ENCODE results near the gene BANF2. TPM values are rescaled to one million over a fixed set of nuclear protein-coding genes. Genes with fewer than 3 reads are reported as not detected.

Gene BANF2
- total RNA-seq, 1 experiment from 2014 or later, result not detected

DNA sequence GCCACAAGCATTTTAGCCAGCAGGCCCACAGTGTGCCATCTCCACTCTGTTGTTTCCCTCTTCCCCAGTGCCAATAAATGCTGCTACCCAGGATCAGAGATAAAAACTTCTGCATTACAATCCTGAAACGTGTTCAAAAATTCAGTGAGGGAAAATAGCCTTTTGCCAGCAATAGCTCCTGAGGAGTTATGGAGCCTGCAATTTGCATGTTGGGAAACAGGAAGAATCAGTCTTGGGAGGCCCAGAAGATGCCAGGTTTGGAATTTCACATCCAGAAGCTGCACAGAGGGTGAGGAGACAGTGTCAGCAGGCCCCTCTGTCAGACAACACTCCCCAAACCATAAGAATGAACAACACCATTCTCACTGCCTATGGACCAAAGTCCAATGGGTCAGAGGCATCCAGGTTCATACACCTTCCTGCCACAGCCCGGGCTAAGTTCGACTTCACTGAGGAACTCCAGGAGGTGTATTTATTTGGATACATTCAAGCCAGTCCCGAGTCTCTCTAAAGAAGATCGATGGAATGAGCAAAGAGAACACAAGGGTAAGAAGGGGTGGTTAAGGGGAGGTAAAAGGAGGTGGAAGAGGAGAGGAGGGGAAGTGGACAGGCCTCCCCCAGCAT, 38.5 kb upstream of the BANF2 start:
- Histone ChIP-seq H3K27ac (ENCODE audit: low read depth, low read length) (no peak overlapping the region), H3K27me3 (ENCODE audit: insufficient read depth, low read length) (no peaks in the 10 kb centered on the region), H3K4me2 (ENCODE audit: low read length) (no peak overlapping the region), H3K9me2 (ENCODE audit: insufficient read depth) (no peaks in the 10 kb centered on the region), H3K79me2 (ENCODE audit: insufficient read depth, low read length) (peaks cover 91% of the 10 kb centered on the region), H3K9me3 (ENCODE audit: control insufficient read depth in 1 of 2, insufficient read depth in 1 of 2, low read depth in 1 of 2, low read length in 2 of 2) (peaks cover 8 to 10% of the 10 kb centered on the region in 2 experiments; a peak in 1 of 4 replicates), H4K20me1 (ENCODE audit: insufficient read depth) (no peaks in the 10 kb centered on the region; the same call in 1 of the 2 replicates), H3K9ac (ENCODE audit: low read length) (no peak overlapping the region), H2AFZ (ENCODE audit: low read depth, low read length, poor library complexity, severe bottlenecking) (no peak overlapping the region), H3K36me3 (ENCODE audit: control insufficient read depth in 1 of 2, insufficient read depth in 2 of 2, low read length in 2 of 2) (peaks cover 13 to 31% of the 10 kb centered on the region in 2 experiments), H3K4me3 (replicated peaks in 1 of 2; ENCODE audit: low read depth in 1 of 2, low read length in 2 of 2) (no peak overlapping the region), H3K4me1 (ENCODE audit: control insufficient read depth in 1 of 2, insufficient read depth in 2 of 2, low read length in 2 of 2) (peaks cover 0 to 8% of the 10 kb centered on the region in 2 experiments; a peak in 2 of 4 replicates)
- RAD21 ChIA-PET (ENCODE audit: low non-redundant PET in 1 of 2, low total read pairs in 2 of 2, uncharacterized antibody in 2 of 2, unreplicated experiment in 2 of 2), result no interaction called here
- CTCF ChIA-PET, result no interaction called here
- BruUV-seq (replicated peaks), result no TSS peak
- POLR2A ChIA-PET, result no interaction called here
- no peak for DNase-seq (ENCODE audit: low read depth, low spot score)
- TF ChIP-seq, protein P1, sequence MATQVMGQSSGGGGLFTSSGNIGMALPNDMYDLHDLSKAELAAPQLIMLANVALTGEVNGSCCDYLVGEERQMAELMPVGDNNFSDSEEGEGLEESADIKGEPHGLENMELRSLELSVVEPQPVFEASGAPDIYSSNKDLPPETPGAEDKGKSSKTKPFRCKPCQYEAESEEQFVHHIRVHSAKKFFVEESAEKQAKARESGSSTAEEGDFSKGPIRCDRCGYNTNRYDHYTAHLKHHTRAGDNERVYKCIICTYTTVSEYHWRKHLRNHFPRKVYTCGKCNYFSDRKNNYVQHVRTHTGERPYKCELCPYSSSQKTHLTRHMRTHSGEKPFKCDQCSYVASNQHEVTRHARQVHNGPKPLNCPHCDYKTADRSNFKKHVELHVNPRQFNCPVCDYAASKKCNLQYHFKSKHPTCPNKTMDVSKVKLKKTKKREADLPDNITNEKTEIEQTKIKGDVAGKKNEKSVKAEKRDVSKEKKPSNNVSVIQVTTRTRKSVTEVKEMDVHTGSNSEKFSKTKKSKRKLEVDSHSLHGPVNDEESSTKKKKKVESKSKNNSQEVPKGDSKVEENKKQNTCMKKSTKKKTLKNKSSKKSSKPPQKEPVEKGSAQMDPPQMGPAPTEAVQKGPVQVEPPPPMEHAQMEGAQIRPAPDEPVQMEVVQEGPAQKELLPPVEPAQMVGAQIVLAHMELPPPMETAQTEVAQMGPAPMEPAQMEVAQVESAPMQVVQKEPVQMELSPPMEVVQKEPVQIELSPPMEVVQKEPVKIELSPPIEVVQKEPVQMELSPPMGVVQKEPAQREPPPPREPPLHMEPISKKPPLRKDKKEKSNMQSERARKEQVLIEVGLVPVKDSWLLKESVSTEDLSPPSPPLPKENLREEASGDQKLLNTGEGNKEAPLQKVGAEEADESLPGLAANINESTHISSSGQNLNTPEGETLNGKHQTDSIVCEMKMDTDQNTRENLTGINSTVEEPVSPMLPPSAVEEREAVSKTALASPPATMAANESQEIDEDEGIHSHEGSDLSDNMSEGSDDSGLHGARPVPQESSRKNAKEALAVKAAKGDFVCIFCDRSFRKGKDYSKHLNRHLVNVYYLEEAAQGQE (IDR thresholded peaks at IDR 0.05; ENCODE audit: low read depth), result no peak
- no peak for TF ChIP-seq POLR2A (IDR thresholded peaks at IDR 0.05; ENCODE audit: borderline replicate concordance, extremely low read depth, insufficient read depth, insufficient read length)
- TF ChIP-seq, protein P2, sequence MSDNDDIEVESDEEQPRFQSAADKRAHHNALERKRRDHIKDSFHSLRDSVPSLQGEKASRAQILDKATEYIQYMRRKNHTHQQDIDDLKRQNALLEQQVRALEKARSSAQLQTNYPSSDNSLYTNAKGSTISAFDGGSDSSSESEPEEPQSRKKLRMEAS (IDR thresholded peaks at IDR 0.05), result no peak
- TF ChIP-seq EZH2 (IDR thresholded peaks at IDR 0.05), result no peak
- no peak for TF ChIP-seq EZH2phosphoT487 (IDR thresholded peaks at IDR 0.05; ENCODE audit: borderline replicate concordance)
- TF ChIP-seq EGR1 (IDR thresholded peaks at IDR 0.05; ENCODE audit: low read depth), result no peak
- no peak for TF ChIP-seq ELF1 (IDR thresholded peaks at IDR 0.05; ENCODE audit: borderline replicate concordance, low read depth)
- intact Hi-C loops (cut with micrococcal nuclease), result no loop called here
- ATAC-seq, result no peak

All from HCT116 (cell line).